ENCODE measurements around the gene FANCL.
"Not testable (repeated sequence)": the region's sequence is repeated elsewhere in the genome, so short reads cannot be mapped to it uniquely, and the experiment has no call there.

FANCL gene

DNA sequence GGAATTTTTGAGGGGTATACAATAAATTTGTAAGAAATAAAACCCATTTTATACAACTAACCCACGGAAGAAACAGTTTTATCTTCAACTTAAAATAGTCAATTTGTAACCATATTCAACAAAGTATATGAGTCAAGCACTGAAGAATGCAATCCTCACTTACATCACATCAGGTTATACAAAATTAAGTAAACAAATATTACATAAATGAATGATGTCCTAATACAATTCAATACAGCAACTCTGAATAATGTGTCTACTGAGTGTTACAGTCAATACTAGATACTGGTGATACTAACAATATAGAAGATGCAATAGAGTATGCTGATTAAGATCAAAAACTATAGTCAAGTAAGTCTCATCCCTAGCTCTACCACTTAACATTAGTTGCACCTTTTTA, 58.6 kb downstream of the FANCL start:
- H3K9ac ChIP-seq, result no peak overlapping the region
- H3K27me3 ChIP-seq, result no peaks in the 10 kb centered on the region
- no peak overlapping the region for H3K27ac ChIP-seq
- H3K4me1 ChIP-seq, result no peaks in the 10 kb centered on the region
- H4K20me1 ChIP-seq, result no peaks in the 10 kb centered on the region
- peaks cover 0 to 12% (median 6%) of the 10 kb centered on the region in 11 experiments; a peak in 4 of 22 replicates for H3K9me3 ChIP-seq (replicated peaks in 1 of 11)
- peaks cover 0 to 6% (median 0%) of the 10 kb centered on the region in 11 experiments; a peak in 3 of 22 replicates for H3K36me3 ChIP-seq
- H3K4me2 ChIP-seq, result no peak overlapping the region
- TF ChIP-seq Cebpa-rat (IDR thresholded peaks at IDR 0.05), result no peak
- no peak overlapping the region for H3K4me3 ChIP-seq

DNA sequence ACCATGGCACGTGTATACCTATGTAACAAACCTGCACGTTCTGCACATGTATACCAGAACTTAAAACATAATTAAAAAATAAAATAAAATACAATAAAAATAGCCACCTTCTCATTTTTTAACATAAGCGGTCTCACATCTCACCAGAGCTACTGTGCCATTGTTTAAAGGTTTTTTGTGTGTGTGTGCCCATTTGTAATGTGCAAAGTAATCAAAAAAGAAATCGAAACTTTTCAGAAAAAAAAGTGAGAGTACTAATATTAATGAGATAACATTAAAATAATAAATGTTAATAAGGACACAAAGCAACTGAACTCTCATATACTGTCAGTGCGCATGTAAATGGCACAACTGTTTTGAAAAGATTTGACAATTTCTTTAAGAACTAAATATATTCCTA, 60.5 kb downstream of the FANCL start:
- peaks cover 0 to 6% (median 0%) of the 10 kb centered on the region in 11 experiments; a peak in 3 of 22 replicates for H3K36me3 ChIP-seq
- no peaks in the 10 kb centered on the region for H3K27me3 ChIP-seq
- H3K4me1 ChIP-seq, result no peaks in the 10 kb centered on the region
- no peak overlapping the region for H3K27ac ChIP-seq
- H3K4me2 ChIP-seq, result no peak overlapping the region
- no peaks in the 10 kb centered on the region for H4K20me1 ChIP-seq
- TF ChIP-seq Cebpa-rat (IDR thresholded peaks at IDR 0.05), result no peak
- peaks cover 0 to 12% (median 6%) of the 10 kb centered on the region in 11 experiments; a peak in 4 of 22 replicates for H3K9me3 ChIP-seq (replicated peaks in 1 of 11)
- no peak overlapping the region for H3K9ac ChIP-seq
- no peak overlapping the region for H3K4me3 ChIP-seq

GRCh38 chr2:58180175-58180574, 61.0 kb downstream of the FANCL start:
- peaks cover 0 to 12% (median 6%) of the 10 kb centered on the region in 11 experiments; a peak in 4 of 22 replicates for H3K9me3 ChIP-seq (replicated peaks in 1 of 11)
- H3K27ac ChIP-seq, H3K4me1 ChIP-seq, H3K36me3 ChIP-seq, H3K4me2 ChIP-seq, H3K9ac ChIP-seq, H3K27me3 ChIP-seq, H3K4me3 ChIP-seq, H4K20me1 ChIP-seq: not testable (repeated sequence)

DNA sequence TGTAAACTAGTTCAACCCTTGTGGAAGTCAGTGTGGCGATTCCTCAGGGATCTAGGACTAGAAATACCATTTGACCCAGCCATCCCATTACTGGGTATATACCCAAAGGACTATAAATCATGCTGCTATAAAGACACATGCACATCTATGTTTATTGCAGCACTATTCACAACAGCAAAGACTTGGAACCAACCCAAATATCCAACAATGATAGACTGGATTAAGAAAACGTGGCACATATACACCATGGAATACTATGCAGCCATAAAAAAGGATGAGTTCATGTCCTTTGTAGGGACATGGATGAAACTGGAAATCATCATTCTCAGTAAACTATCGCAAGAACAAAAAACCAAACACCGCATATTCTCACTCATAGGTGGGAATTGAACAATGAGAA, 63.9 kb downstream of the FANCL start:
- not testable (repeated sequence) for H3K9ac ChIP-seq, H3K27me3 ChIP-seq, H3K27ac ChIP-seq, H3K4me2 ChIP-seq, H3K4me1 ChIP-seq, H3K4me3 ChIP-seq, H4K20me1 ChIP-seq
- Histone ChIP-seq H3K36me3 (peaks cover 0 to 14% (median 2%) of the 10 kb centered on the region in 11 experiments; a peak in 7 of 22 replicates), H3K9me3 (replicated peaks in 1 of 11) (peaks cover 8 to 23% (median 14%) of the 10 kb centered on the region in 11 experiments; a peak in 17 of 22 replicates)

DNA sequence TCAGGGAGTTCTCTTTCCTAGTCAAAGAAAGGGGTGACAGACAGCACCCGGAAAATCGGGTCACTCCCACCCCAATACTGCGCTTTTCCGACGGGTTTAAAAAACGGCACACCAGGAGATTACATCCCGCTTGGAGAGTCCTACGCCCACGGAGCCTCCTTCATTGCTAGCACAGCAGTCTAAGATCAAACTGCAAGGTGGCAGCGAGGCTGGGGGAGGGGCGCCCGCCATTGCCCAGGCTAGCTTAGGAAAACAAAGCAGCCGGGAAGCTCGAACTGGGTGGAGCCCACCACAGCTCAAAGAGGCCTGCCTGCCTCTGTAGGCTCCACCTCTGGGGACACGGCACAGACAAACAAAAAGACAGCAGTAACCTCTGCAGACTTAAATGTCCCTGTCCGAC, 69.3 kb downstream of the FANCL start:
- H3K27me3 ChIP-seq, H4K20me1 ChIP-seq, H3K4me2 ChIP-seq, H3K4me3 ChIP-seq, H3K27ac ChIP-seq, H3K9ac ChIP-seq, H3K4me1 ChIP-seq: not testable (repeated sequence)
- peaks cover 0 to 46% (median 26%) of the 10 kb centered on the region in 11 experiments; a peak in 14 of 22 replicates for H3K36me3 ChIP-seq
- H3K9me3 ChIP-seq (replicated peaks in 1 of 11), result peaks cover 25 to 34% (median 30%) of the 10 kb centered on the region in 11 experiments; a peak in 19 of 22 replicates

DNA sequence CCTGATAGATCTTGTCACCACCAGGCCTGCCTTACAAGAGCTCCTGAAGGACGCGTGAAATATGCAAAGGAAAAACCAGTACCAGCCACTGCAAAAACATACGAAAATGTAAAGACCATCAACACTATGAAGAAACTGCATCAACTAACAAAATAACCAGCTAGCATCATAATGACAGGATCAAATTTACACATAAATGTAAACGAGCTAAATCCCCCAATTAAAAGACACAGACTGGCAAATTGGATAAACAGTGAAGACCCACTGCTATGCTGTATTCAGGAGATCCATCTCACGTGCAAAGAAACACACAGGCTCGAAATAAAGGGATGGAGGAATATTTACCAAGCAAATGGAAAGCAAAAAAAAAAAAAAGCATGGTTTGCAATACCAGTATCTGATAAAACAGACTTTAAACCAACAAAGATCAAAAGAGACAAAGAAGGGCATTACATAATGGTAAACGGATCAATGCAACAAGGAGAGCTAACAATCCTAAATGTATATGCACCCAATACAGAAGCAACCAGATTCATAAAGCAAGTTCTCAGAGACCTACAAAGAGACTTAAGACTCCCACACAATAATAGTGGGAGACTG, 70.7 kb downstream of the FANCL start:
- not testable (repeated sequence) for H3K4me1 ChIP-seq, H3K9ac ChIP-seq, H3K4me3 ChIP-seq, H3K27me3 ChIP-seq, H3K4me2 ChIP-seq, H4K20me1 ChIP-seq, H3K27ac ChIP-seq
- Histone ChIP-seq H3K9me3 (replicated peaks in 1 of 11) (peaks cover 25 to 34% (median 30%) of the 10 kb centered on the region in 11 experiments; a peak in 19 of 22 replicates), H3K36me3 (peaks cover 0 to 48% (median 26%) of the 10 kb centered on the region in 11 experiments; a peak in 14 of 22 replicates)

DNA sequence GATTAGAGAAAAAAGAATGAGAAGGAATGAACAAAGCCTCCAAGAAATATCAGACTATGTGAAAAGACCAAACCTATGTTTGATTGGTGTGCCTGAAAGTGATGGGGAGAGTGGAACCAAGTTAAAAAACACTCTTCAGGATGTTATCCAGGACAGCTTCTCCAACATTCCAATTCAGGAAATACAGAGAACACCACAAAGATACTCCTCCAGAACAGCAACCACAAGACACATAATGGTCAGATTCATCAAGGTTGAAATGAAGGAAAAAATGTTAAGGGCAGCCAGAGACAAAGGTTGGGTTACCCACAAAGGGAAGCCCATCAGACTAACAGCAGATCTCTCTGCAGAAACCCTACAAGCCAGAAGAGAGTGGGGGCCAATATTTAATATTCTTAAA, 71.3 kb downstream of the FANCL start:
- H4K20me1 ChIP-seq, H3K9ac ChIP-seq, H3K4me1 ChIP-seq, H3K4me3 ChIP-seq, H3K4me2 ChIP-seq, H3K27me3 ChIP-seq, H3K27ac ChIP-seq: not testable (repeated sequence)
- H3K9me3 ChIP-seq (replicated peaks in 1 of 11), result peaks cover 25 to 34% (median 30%) of the 10 kb centered on the region in 11 experiments; a peak in 19 of 22 replicates
- H3K36me3 ChIP-seq, result peaks cover 0 to 48% (median 26%) of the 10 kb centered on the region in 11 experiments; a peak in 14 of 22 replicates

DNA sequence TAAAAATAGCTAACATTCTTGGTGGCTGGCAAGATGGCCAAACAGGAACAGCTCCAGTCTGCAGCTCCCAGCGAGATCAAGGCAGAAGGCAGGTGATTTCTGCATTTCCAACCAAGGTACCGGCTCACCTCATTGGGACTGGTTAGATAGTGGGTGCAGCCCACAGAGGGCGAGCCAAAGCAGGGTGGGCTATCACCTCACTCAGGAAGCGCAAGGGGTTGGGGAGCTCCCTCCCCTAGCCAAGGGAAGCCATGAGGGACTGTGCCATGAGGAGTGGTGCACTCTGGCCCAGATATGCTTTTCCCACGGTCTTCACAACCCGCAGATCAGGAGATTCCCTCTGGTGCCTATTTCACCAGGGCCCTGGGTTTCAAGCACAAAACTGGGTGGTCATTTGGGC, 73.0 kb downstream of the FANCL start:
- peaks cover 25 to 34% (median 30%) of the 10 kb centered on the region in 11 experiments; a peak in 19 of 22 replicates for H3K9me3 ChIP-seq (replicated peaks in 1 of 11)
- H3K9ac ChIP-seq, H3K4me2 ChIP-seq, H3K4me1 ChIP-seq, H4K20me1 ChIP-seq, H3K4me3 ChIP-seq, H3K27me3 ChIP-seq, H3K27ac ChIP-seq: not testable (repeated sequence)
- H3K36me3 ChIP-seq, result peaks cover 0 to 53% (median 36%) of the 10 kb centered on the region in 11 experiments; a peak in 17 of 22 replicates

DNA sequence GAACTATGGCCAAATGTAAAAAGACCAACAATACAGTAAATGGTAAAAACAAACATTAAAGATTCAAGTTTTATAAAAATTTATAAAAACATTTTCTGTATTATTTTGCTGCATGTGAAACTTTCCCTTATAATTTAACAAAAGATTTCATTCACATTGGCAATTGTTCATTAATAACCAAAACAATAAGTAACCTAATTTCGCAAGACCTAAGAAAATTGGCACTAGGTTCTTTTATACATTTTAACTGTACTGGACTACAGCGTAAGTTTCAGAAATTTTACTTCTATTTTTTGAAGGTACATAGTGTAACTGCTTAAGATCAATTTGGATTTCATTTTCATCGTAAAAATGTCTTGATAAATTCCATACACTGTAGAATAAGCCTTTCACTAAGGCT, 77.2 kb downstream of the FANCL start:
- Histone ChIP-seq H3K9me3 (replicated peaks in 1 of 11) (no peaks in the 10 kb centered on the region), H3K9ac (no peak overlapping the region), H3K27me3 (no peaks in the 10 kb centered on the region), H3K4me1 (no peaks in the 10 kb centered on the region), H3K27ac (no peak overlapping the region), H3K36me3 (peaks cover 36 to 62% (median 47%) of the 10 kb centered on the region in 11 experiments), H3K4me3 (no peak overlapping the region), H4K20me1 (no peaks in the 10 kb centered on the region), H3K4me2 (no peak overlapping the region)
- TF ChIP-seq Cebpa-rat (IDR thresholded peaks at IDR 0.05), result no peak

DNA sequence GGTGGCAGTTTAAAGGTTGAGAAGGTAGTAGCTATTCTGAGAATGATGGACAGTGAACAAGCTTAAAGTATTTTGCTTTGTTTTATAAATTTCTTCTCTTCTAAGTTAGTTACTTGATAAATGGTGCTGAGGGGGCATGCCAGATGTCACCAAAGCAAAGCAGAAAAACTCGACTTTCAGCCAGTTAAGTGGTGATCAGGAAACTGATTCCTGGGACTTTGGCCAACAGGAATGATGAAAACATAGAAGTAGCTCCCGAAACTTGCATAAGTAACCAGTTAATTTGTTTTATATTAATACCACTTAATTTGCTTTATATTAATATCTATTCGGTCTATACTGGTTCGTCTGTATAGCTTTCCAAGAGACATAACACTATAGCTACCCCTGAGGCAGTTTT, 82.6 kb downstream of the FANCL start:
- Histone ChIP-seq H3K9ac (no peak overlapping the region), H3K9me3 (replicated peaks in 1 of 11) (0 out of 22 replicates have a peak, but pooled peaks cover 0 to 4% (median 0%) of the 10 kb centered on the region in 11 experiments), H3K36me3 (peaks cover 54 to 88% (median 76%) of the 10 kb centered on the region in 11 experiments)

More for the DNA sequence above, 82.6 kb downstream of the FANCL start:
- no peak overlapping the region for H3K27ac ChIP-seq
- TF ChIP-seq Cebpa-rat (IDR thresholded peaks at IDR 0.05), result no peak
- no peaks in the 10 kb centered on the region for H3K4me1 ChIP-seq
- no peaks in the 10 kb centered on the region for H4K20me1 ChIP-seq
- no peak overlapping the region for H3K4me3 ChIP-seq
- H3K27me3 ChIP-seq, result no peaks in the 10 kb centered on the region
- no peak overlapping the region for H3K4me2 ChIP-seq

Measured in BLaER1 treated with 17β-estradiol and CSF1 and Interleukin-3, amounts not matched to agents 10 nM and 100 nM (cell line).